Neural crest cell (in vitro differentiated cells): ENCODE measurements around the gene BARX1. TPM values are rescaled to one million over a fixed set of nuclear protein-coding genes. Genes with fewer than 3 reads are reported as not detected.

Source experiments
- DNase-seq: peaks from one replicate; pipeline ENCODE4 v3.0.0; 2021; ENCODE audit warnings: low read depth, mixed read lengths, low spot score
- H3K27ac Mint-ChIP-seq: one replicate; pipeline ENCODE4 v1.8.0; 2021; ENCODE audit warnings: mild to moderate bottlenecking, mixed read lengths; ENCODE audit not compliant: unreplicated experiment
- H3K27me3 Mint-ChIP-seq: 2 replicates; pipeline ENCODE4 v1.8.0; 2021; ENCODE audit warnings: low read depth, mild to moderate bottlenecking, mixed read lengths
- H3K36me3 Mint-ChIP-seq: 2 replicates; pipeline ENCODE4 v1.8.0; 2021; ENCODE audit warnings: low read depth, mild to moderate bottlenecking, mixed read lengths
- H3K4me1 Mint-ChIP-seq: 2 replicates; pipeline ENCODE4 v1.8.0; 2021; ENCODE audit warnings: mixed read lengths
- H3K4me3 Mint-ChIP-seq: one replicate; pipeline ENCODE4 v1.8.0; 2021; ENCODE audit warnings: mild to moderate bottlenecking, mixed read lengths
- H3K9me3 Mint-ChIP-seq: 2 replicates; pipeline ENCODE4 v1.8.0; 2021; ENCODE audit warnings: mixed read lengths
- total RNA-seq: library from RNA; stranded (reverse); gene quantifications from 2 replicates; pipeline ENCODE4 v1.2.1, GENCODE V29; 2021
- TF ChIP-seq, protein P1 (sequence below): fragments of 200-600 bp; sonication (generic); conservative IDR thresholded peaks from 2 replicates; pipeline ENCODE4 v1.5.0; 2021; ENCODE audit warnings: antibody characterized with exemption, mild to moderate bottlenecking

Gene BARX1
- total RNA-seq, 1 donor from 2014 or later, result 0.23 TPM

DNA sequence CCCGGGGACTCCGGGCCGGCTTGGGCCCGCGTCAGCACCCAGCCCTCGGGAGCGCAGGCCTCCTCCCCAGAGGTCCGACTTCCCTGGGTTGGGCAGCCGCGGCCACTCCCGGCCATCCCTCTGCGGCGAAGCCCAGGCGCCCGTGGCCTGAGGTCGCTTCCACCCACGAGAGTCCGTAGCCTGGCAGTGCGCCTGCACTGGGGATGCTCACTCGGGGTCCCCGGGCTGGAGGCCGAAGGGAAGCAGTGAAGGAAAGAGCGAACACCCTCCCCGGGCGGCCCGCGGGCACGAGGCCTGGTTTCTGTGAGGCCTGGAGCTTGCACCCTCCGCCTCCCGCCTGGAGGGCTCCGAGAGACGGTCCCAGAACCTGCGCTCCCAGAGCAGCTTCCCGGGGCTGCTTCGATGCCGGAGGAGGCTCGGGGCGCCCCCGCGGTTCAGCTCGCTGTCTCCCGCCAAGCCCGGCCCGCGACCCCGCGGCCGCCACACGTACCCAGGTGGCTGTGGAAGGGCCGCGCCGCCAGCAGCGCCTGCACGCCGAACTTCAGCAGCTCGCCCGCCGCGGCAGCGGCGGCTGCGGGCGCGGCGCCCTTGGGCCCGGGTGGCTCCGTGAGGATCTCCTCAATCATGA, 607 bp downstream of the BARX1 start:
- TF ChIP-seq, protein P1, sequence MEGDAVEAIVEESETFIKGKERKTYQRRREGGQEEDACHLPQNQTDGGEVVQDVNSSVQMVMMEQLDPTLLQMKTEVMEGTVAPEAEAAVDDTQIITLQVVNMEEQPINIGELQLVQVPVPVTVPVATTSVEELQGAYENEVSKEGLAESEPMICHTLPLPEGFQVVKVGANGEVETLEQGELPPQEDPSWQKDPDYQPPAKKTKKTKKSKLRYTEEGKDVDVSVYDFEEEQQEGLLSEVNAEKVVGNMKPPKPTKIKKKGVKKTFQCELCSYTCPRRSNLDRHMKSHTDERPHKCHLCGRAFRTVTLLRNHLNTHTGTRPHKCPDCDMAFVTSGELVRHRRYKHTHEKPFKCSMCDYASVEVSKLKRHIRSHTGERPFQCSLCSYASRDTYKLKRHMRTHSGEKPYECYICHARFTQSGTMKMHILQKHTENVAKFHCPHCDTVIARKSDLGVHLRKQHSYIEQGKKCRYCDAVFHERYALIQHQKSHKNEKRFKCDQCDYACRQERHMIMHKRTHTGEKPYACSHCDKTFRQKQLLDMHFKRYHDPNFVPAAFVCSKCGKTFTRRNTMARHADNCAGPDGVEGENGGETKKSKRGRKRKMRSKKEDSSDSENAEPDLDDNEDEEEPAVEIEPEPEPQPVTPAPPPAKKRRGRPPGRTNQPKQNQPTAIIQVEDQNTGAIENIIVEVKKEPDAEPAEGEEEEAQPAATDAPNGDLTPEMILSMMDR, result no peak
- H3K27ac Mint-ChIP-seq, result no peak overlapping the region
- H3K27me3 Mint-ChIP-seq, result peaks cover 91% of the 10 kb centered on the region
- no peak for DNase-seq
- peaks cover 6% of the 10 kb centered on the region for H3K36me3 Mint-ChIP-seq
- no peaks in the 10 kb centered on the region for H3K9me3 Mint-ChIP-seq
- no peak overlapping the region for H3K4me3 Mint-ChIP-seq
- H3K4me1 Mint-ChIP-seq, result peaks cover 26% of the 10 kb centered on the region

DNA sequence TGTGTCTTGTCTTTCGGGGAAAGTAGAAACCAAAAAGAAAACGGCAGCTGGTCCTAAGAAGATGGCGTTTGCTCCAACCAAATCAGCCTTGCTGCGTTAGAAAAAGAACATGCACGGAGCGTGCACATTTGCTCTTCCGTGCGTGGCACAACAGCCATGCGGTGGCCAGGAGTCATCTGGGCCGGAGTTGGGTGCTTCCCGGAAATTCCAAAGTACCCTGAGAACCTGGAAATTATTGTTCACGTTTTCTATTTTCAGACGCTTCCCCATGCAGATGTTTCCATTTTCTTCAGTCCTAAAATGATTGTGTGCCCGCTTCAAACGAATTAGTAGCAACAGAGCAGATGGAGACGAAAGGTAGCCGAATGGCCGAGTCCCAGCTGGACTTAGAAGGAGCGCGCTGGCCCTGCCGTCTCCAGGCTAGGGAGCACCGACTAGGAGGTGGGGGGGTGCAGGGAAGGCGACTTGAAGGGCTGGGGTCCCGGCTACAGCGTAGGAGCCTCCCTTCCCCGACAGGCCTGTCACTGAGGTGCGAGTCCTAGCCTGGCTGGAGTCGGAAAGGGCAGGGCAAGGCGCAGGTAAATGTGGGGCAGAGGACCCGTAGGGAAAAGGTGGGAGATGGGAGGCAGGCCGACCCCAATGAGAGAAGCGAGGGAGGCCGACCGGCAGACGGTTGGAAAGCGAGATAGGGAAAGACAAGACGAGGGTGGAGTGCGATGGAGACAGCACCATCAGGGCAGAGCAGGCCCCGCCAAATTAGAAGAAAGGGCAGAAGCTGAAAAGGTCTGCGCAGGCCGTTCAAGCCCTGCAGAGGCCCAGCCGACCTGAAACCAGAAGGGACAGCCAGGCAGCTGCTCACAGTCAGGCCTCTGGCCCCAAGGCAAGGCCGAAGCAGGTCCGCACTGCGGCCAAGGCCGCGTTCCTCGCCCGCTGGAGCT, 1.4 kb downstream of the BARX1 start:
- TF ChIP-seq, protein P1, result no peak
- Mint-ChIP-seq H3K27ac (no peak overlapping the region), H3K9me3 (no peaks in the 10 kb centered on the region), H3K27me3 (peaks cover 91% of the 10 kb centered on the region), H3K36me3 (peaks cover 6% of the 10 kb centered on the region), H3K4me1 (peaks cover 23% of the 10 kb centered on the region), H3K4me3 (peak overlapping the region; percentile 73)
- DNase-seq, result no peak

DNA sequence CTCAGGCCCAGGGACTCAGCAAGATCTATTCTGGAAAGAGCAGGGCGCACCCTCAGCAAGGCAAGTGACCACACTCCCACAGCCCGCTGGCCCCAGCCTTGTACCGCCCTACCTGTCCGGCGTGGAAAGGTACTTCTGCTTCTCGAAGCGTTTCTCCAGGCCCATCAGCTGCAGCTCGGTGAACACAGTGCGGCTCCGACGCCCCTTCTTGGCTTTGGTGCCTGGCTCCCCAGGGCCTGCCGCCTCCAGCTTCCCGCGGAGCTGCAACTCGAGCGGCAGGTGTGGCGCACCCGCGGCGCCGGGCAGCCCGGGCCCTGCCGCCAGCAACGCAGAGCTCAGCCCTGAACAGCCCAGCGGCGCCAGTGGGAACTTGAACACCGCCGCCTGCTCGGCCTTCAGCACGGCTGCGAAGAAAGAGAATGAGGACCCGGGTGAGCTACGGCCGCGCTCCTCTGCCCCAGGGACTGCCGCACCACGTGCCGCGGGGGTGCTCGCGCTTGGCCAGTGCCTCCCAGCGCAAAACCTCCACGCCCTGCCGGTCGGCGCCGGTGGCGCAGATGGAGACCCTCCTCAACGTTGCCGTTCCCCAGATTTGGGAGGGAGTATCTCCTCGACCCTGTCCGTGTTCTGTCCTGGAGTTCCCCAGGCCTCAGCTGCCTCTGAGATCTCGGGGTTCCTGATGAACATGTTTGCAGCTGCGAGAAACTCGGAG, 2.2 kb downstream of the BARX1 start:
- Mint-ChIP-seq H3K4me3 (peak overlapping the region; percentile 73), H3K36me3 (peaks cover 6% of the 10 kb centered on the region), H3K9me3 (no peaks in the 10 kb centered on the region), H3K4me1 (peaks cover 23% of the 10 kb centered on the region), H3K27me3 (peaks cover 92% of the 10 kb centered on the region), H3K27ac (no peak overlapping the region)
- no peak for DNase-seq
- TF ChIP-seq, protein P1, result peak; percentile 33

DNA sequence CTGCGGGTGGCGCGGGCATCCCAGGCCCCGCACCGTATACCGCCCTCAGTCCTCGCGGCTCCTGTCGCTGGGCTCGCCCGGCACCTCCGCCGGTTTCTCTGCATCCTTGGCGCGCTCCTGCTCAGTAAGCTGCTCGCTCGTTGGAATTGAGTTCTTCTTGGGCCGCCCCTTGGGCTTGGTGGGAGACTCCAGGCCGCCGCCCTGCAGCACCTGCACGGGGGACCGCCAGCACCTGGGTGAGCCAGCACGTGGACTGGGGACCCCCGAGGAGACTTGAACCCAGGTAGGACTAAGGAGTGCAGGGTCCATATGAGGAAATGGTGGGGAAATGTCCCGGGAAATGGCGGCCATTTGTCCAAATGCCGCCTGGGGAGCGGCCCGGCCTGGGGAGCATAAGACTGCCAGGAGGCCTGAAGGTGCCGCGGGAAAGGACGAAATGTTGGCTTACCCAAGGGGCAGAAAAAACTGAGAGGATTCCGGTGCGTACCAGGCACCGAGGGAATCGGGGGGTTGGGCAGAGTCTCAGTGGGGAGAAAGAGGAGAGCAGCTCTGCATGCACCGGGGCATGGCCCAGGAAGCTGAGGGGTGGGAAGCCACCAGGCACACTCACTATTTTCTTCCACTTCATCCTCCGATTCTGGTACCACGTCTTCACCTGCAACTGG, 2.9 kb downstream of the BARX1 start:
- Mint-ChIP-seq H3K36me3 (peaks cover 6% of the 10 kb centered on the region), H3K27ac (no peak overlapping the region), H3K4me3 (peak overlapping the region; percentile 51), H3K27me3 (peaks cover 92% of the 10 kb centered on the region), H3K4me1 (peaks cover 23% of the 10 kb centered on the region), H3K9me3 (no peaks in the 10 kb centered on the region)
- TF ChIP-seq, protein P1, result no peak
- DNase-seq, result no peak

DNA sequence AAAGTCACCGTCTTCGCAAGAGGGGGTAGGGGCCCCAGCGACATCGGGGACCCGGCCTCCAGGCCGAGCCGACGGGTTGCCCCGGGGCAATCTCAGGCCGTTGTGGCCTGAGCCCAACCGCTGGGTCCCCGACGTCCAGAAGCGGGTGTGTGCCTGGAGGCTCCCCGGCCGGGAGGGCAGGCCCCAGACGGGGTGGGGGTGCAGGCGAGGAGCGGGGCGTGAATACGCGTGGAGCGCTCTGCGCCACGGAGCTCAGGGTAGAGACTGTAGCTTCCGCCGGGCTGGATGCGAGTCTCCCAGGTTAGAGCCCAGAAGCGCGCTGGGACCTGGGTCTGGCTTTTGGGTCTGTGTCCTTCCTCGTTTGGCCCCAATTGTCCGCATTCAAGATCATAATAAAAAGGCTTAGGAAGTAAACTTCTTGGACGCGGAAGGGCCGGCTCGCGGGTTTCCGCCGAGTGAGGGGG, 3.5 kb downstream of the BARX1 start:
- Mint-ChIP-seq H3K9me3 (no peaks in the 10 kb centered on the region), H3K4me1 (peaks cover 23% of the 10 kb centered on the region), H3K27ac (no peak overlapping the region), H3K36me3 (peaks cover 6% of the 10 kb centered on the region), H3K4me3 (no peak overlapping the region), H3K27me3 (peaks cover 92% of the 10 kb centered on the region)
- TF ChIP-seq, protein P1, result no peak
- no peak for DNase-seq
